Measurements from ENCODE around the gene NABP2.
A peak's percentile ranks its signal among the peaks of the same experiment; 100 is the strongest.

DNA sequence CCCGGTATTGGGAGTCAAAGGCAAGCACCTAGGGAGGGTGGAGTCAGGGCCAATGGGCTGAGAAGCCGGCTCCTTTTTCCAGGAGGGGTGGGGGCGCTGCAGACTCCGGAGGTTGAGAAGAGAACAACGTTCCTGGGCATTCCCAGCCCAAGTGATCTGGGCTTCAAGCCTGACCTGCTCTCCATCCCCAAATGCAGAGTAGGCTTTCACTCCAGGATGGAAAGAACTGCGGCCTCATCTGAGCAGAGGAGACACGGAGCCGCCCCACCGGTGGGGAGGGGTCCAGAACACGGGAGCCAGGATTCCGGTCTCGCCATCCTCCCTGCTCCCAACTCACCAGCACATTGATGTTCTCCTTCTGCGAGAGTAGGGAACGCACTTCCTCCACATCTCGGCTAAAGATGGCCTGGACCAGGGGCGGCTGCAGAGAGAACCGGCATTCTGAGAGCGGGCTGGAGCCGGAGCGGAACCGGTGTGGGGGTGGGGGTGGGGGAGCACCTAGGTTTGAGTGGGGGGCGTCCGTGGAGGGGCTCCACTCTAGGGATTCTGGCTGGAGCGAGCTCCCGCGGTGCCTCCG, 33.4 kb downstream of the NABP2 start:
- TF ChIP-seq CTCF (IDR thresholded peaks at IDR 0.05; ENCODE audit: poor library complexity, severe bottlenecking), result peak; percentile 29
- TF ChIP-seq, protein P1, sequence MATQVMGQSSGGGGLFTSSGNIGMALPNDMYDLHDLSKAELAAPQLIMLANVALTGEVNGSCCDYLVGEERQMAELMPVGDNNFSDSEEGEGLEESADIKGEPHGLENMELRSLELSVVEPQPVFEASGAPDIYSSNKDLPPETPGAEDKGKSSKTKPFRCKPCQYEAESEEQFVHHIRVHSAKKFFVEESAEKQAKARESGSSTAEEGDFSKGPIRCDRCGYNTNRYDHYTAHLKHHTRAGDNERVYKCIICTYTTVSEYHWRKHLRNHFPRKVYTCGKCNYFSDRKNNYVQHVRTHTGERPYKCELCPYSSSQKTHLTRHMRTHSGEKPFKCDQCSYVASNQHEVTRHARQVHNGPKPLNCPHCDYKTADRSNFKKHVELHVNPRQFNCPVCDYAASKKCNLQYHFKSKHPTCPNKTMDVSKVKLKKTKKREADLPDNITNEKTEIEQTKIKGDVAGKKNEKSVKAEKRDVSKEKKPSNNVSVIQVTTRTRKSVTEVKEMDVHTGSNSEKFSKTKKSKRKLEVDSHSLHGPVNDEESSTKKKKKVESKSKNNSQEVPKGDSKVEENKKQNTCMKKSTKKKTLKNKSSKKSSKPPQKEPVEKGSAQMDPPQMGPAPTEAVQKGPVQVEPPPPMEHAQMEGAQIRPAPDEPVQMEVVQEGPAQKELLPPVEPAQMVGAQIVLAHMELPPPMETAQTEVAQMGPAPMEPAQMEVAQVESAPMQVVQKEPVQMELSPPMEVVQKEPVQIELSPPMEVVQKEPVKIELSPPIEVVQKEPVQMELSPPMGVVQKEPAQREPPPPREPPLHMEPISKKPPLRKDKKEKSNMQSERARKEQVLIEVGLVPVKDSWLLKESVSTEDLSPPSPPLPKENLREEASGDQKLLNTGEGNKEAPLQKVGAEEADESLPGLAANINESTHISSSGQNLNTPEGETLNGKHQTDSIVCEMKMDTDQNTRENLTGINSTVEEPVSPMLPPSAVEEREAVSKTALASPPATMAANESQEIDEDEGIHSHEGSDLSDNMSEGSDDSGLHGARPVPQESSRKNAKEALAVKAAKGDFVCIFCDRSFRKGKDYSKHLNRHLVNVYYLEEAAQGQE (IDR thresholded peaks at IDR 0.05; ENCODE audit: borderline replicate concordance), result no peak
- no peak for TF ChIP-seq EP300 (conservative IDR thresholded peaks at IDR 0.05; ENCODE audit: poor library complexity, severe bottlenecking)
- TF ChIP-seq MXI1 (conservative IDR thresholded peaks at IDR 0.05; ENCODE audit: poor library complexity, severe bottlenecking), result no peak
- no peak for TF ChIP-seq POLR2AphosphoS5 (IDR thresholded peaks at IDR 0.05)

All from neural cell (in vitro differentiated cells).